DMS153 (cell line): ENCODE data around the gene DUSP14.

Experiments used
- DNase-seq: peaks from one replicate; lab custom pipeline; 2025; lab: John Stamatoyannopoulos, UW

The DUSP14 gene

DNA sequence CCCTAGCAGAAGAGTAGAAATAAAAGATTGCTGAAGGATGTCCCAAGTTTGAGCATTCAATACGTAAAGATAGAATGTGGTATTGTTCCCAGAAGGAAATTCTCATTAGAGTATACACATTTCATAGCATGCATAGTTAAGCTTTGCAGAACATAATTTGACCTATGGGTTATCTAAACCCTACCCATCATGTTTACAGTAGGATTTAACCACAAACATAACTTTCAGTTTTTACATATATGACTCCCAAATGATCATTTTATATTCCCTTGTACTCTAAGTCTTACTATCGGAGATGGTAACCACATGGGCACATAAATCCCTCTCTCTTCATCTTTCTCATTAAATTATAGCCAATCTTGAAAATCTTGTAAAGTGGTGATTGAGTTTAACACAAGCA is 68.6 kb downstream of the DUSP14 start:
- no peak for DNase-seq

DNA sequence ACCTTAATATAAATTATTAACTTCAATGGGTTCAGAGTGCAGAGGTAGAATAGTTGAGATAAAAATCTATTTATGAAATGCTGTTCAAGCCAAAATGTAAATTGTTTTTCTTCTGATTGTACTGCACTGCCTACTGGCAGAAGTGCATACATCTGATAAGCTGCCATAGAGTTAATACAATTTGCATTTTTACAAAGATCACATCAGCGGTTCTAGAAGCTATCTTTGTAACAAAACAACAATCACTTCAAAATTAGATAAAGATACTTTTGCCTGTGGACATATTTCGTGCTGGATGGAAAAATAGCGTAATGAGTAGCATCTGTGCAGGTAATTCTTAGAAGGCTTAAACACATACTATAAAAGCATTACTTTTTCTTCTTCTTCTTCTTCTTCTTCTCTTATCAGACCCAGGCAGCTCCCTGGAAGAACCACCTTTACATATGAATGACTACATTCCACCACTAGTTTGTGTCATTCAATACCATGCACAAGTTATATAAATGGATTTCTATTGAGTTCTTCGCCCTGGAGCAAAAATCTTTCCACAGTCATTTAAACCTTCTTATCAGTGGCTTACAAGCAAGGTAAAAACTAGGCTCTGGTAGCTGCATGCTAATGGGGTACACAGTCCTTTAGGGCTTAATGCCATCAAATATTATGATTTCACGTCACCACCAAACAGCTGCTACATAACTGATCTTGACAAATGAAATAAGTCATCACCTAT is 72.5 kb downstream of the DUSP14 start:
- DNase-seq = no peak
